ENCODE measurements around the gene PTGS2.

Gene PTGS2

GRCh38 chr1:186662752-186663151 lies 17.5 kb downstream of the PTGS2 start:
- peak; percentile 61 for DNase-seq

GRCh38 chr1:186659890-186660341 lies 20.3 kb downstream of the PTGS2 start:
- H3K4me3 ChIP-seq (ENCODE audit: low read depth, low read length): no peak overlapping the region
- H3K27me3 ChIP-seq (replicated peaks): no peaks in the 10 kb centered on the region
- no peaks in the 10 kb centered on the region for H3K36me3 ChIP-seq (replicated peaks)
- TF ChIP-seq, protein P1, sequence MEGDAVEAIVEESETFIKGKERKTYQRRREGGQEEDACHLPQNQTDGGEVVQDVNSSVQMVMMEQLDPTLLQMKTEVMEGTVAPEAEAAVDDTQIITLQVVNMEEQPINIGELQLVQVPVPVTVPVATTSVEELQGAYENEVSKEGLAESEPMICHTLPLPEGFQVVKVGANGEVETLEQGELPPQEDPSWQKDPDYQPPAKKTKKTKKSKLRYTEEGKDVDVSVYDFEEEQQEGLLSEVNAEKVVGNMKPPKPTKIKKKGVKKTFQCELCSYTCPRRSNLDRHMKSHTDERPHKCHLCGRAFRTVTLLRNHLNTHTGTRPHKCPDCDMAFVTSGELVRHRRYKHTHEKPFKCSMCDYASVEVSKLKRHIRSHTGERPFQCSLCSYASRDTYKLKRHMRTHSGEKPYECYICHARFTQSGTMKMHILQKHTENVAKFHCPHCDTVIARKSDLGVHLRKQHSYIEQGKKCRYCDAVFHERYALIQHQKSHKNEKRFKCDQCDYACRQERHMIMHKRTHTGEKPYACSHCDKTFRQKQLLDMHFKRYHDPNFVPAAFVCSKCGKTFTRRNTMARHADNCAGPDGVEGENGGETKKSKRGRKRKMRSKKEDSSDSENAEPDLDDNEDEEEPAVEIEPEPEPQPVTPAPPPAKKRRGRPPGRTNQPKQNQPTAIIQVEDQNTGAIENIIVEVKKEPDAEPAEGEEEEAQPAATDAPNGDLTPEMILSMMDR (IDR thresholded peaks at IDR 0.05; ENCODE audit: low read depth, low read length, missing control alignments): no peak
- no peak overlapping the region for H3K27ac ChIP-seq
- in situ Hi-C loops (cut with HindIII; ENCODE audit: low pct_ligation_motif_present, low sequenced_read_pairs): no loop called here
- DNase-seq: no peak

More at GRCh38 chr1:186662752-186663151, 17.5 kb downstream of the PTGS2 start:
- in situ Hi-C loops (cut with HindIII; ENCODE audit: low pct_ligation_motif_present, low sequenced_read_pairs): no loop called here
- Histone ChIP-seq H3K27me3 (replicated peaks) (no peaks in the 10 kb centered on the region), H3K4me3 (ENCODE audit: low read depth, low read length) (no peak overlapping the region), H3K36me3 (replicated peaks) (no peaks in the 10 kb centered on the region), H3K27ac (peak overlapping the region; percentile 12)
- TF ChIP-seq, protein P1 (IDR thresholded peaks at IDR 0.05; ENCODE audit: low read depth, low read length, missing control alignments): no peak

GRCh38 chr1:186658999-186659398 lies 21.2 kb downstream of the PTGS2 start:
- in situ Hi-C loops (cut with HindIII; ENCODE audit: low pct_ligation_motif_present, low sequenced_read_pairs): no loop called here
- TF ChIP-seq, protein P1 (IDR thresholded peaks at IDR 0.05; ENCODE audit: low read depth, low read length, missing control alignments): no peak
- DNase-seq: no peak
- Histone ChIP-seq H3K36me3 (replicated peaks) (no peaks in the 10 kb centered on the region), H3K27ac (no peak overlapping the region), H3K27me3 (replicated peaks) (no peaks in the 10 kb centered on the region), H3K4me3 (ENCODE audit: low read depth, low read length) (no peak overlapping the region)

DNA sequence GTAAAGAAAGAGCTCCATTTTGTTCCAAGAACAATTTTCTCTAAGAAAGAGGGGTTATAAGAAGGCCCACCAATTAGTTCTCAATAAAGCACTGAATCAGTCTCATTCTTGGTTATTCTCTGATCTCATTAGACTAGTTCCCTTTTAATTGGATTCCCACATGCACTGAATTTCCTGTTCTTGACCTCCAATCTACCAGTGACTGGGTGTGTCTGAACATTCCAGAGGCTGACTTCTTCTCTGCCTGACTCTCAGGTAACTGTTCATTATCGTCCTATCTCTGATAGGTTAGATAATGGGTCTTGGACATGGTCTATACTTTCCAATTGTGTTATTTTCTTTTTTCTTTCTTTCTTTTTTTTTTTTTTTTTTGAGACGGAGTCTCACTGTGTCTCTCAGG lies 22.7 kb downstream of the PTGS2 start:
- Histone ChIP-seq H3K27me3 (replicated peaks) (no peaks in the 10 kb centered on the region), H3K4me3 (ENCODE audit: low read depth, low read length) (no peak overlapping the region), H3K27ac (no peak overlapping the region), H3K36me3 (replicated peaks) (no peaks in the 10 kb centered on the region)
- TF ChIP-seq, protein P1 (IDR thresholded peaks at IDR 0.05; ENCODE audit: low read depth, low read length, missing control alignments): no peak
- no peak for DNase-seq
- in situ Hi-C loops (cut with HindIII; ENCODE audit: low pct_ligation_motif_present, low sequenced_read_pairs): no loop called here

DNA sequence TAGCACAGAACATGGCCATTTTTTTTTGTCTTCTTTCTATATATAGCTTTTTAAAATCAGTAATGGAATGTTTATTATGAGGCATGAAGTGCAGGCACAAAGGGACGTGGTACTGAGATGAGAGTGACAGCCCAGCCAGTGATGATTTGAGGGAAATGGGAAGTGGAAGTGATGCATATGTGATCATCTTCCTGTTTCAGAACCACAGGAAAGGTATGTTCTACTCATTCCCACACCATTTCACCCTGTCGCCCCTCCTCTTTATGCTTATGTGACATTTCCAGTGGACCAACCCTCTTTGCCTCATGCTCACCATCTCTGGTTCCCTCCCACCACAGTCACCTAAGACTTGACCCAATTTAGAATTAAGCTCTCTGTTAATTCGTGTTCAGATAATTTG lies 24.3 kb downstream of the PTGS2 start:
- Histone ChIP-seq H3K36me3 (replicated peaks) (no peaks in the 10 kb centered on the region), H3K27ac (no peak overlapping the region), H3K4me3 (ENCODE audit: low read depth, low read length) (no peak overlapping the region), H3K27me3 (replicated peaks) (no peaks in the 10 kb centered on the region)
- in situ Hi-C loops (cut with HindIII; ENCODE audit: low pct_ligation_motif_present, low sequenced_read_pairs): no loop called here
- no peak for DNase-seq
- TF ChIP-seq, protein P1 (IDR thresholded peaks at IDR 0.05; ENCODE audit: low read depth, low read length, missing control alignments): no peak

GRCh38 chr1:186654741-186655140 lies 25.5 kb downstream of the PTGS2 start:
- TF ChIP-seq, protein P1 (IDR thresholded peaks at IDR 0.05; ENCODE audit: low read depth, low read length, missing control alignments): no peak
- no peak for DNase-seq
- H3K27me3 ChIP-seq (replicated peaks): no peaks in the 10 kb centered on the region
- no peak overlapping the region for H3K27ac ChIP-seq
- in situ Hi-C loops (cut with HindIII; ENCODE audit: low pct_ligation_motif_present, low sequenced_read_pairs): no loop called here
- H3K36me3 ChIP-seq (replicated peaks): no peaks in the 10 kb centered on the region
- no peak overlapping the region for H3K4me3 ChIP-seq (ENCODE audit: low read depth, low read length)
